Body of pancreas (tissue), 4 donors: ENCODE measurements around the gene WDR77.

Experiments used
- POLR2A ChIP-seq, 3 donors: fragments of 450-650 bp; IDR thresholded peaks; one replicate each; pipeline ENCODE4 v1.6.1; 2016; ENCODE audit warnings: antibody characterized with exemption in 3 of 3, mild to moderate bottlenecking in 2 of 3
- TF ChIP-seq, protein P1 (sequence below), 7 experiments: fragments of 450-650 bp in 4 of 7; fragments of 200-600 bp in 3 of 7; sonication (generic) in 3 of 7; IDR thresholded peaks; one replicate each; pipeline ENCODE4 v1.5.1; 2016 to 2019; ENCODE audit warnings: antibody characterized with exemption in 7 of 7

DNA sequence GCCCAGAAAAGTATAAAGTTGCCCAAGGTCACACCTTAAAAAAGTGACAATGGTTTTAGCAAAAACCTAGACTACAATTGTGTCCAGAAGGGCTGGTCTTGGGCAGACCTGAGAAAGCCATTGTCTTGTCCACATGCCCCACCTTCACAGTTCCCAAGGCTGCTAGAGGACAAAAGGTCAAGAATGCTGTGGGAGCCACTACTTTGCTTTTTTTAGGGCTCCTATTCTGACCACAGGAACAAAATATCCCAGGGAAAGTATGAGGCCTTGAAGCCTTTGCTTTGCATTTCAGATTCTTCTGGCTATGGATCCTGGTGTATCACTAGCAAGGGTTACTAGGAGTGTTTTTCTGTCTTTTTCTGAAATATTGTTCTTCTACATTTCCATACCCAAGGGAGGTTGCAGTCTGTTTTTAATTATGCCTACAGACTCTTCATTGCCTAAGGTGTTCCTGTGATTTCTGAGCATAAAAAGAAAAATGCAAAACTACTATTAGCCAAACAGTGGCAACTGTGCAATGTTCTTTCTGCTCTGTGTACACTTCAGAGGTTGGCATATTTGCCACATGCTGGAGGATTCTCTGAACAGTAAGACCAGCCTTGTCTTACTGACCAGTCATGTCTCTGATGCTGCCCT is 35.5 kb upstream of the WDR77 start:
- TF ChIP-seq POLR2A (IDR thresholded peaks at IDR 0.05), result no peak
- TF ChIP-seq, protein P1, sequence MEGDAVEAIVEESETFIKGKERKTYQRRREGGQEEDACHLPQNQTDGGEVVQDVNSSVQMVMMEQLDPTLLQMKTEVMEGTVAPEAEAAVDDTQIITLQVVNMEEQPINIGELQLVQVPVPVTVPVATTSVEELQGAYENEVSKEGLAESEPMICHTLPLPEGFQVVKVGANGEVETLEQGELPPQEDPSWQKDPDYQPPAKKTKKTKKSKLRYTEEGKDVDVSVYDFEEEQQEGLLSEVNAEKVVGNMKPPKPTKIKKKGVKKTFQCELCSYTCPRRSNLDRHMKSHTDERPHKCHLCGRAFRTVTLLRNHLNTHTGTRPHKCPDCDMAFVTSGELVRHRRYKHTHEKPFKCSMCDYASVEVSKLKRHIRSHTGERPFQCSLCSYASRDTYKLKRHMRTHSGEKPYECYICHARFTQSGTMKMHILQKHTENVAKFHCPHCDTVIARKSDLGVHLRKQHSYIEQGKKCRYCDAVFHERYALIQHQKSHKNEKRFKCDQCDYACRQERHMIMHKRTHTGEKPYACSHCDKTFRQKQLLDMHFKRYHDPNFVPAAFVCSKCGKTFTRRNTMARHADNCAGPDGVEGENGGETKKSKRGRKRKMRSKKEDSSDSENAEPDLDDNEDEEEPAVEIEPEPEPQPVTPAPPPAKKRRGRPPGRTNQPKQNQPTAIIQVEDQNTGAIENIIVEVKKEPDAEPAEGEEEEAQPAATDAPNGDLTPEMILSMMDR (IDR thresholded peaks at IDR 0.05), result no peak
